Stimulated activated CD8-positive, alpha-beta memory T cell treated with anti-CD3 and anti-CD28 coated beads, Interleukin-7, amount 100 ng/mL, for 4 hours (primary cell): Measurements from ENCODE around the gene TTLL4.

Source experiments
- DNase-seq, 2 donors: peaks; one replicate each; pipeline ENCODE4 v3.0.0-alpha.2; 2020; ENCODE audit warnings: low read depth in 2 of 2

TTLL4 gene

DNA sequence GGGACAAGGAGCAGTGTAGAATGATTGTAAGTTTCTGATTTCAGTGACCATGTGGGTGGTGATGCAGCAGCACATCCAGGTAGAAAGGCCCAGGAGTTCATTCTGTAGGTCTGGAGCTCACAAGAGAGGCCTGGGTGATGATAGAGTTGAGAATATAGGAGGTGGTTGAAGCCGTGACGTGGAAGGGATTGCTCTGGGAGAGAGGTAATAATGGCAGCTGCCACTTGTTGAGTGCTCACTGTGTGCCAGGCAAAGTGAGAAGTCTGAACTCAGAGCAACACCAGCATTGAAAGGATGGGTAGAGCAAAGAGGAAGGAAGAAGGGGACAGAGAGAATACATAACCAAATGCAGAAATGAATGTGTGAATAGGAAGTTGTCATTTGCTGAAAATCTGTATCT lies 3.3 kb downstream of the TTLL4 start:
- no peak for DNase-seq

DNA sequence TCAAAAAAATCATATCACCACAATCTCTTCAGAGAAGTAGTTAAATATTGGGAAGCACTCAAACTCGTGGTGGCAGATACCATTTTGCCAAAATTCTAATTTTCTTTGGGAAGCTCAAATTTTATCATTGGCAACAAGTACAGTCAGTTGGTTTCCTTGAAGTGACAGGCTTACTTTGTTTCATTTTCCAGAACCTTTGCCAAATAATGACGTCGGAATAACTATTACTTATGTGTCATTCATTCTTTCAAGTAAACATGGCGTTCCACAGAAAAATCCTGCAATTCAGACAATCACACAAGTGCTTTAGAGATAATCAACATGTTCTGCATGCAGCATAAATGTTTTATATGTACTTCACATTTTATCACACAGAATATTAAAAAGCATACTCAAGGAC lies 5.4 kb downstream of the TTLL4 start:
- DNase-seq, result no peak

- DNase-seq, result no peak
Measured at GRCh38 chr2:218717262-218717661, 6.6 kb downstream of the TTLL4 start.

DNA sequence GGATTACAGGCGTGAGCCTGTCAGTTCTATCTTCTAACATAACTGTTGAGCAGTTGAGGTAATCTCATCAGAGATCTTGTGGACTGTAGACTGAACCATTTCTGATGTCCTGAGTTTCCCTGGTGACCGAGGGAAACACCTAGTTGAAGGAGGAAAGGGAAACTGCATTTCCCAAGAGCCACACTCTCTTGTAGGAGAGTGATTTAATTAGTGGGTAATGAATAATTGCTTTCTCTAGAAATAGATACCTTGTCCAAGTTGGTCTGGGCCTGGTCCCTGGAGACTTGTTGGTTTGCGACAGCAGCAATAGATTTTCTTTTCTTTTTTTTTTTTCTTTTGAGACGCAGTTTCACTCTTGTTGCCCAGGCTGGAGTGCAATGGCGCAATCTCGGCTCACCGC lies 7.4 kb downstream of the TTLL4 start:
- no peak for DNase-seq

GRCh38 chr2:218719457-218719856 lies 8.8 kb downstream of the TTLL4 start:
- no peak for DNase-seq

GRCh38 chr2:218720048-218721041 lies 9.7 kb downstream of the TTLL4 start:
- DNase-seq, result no peak

DNA sequence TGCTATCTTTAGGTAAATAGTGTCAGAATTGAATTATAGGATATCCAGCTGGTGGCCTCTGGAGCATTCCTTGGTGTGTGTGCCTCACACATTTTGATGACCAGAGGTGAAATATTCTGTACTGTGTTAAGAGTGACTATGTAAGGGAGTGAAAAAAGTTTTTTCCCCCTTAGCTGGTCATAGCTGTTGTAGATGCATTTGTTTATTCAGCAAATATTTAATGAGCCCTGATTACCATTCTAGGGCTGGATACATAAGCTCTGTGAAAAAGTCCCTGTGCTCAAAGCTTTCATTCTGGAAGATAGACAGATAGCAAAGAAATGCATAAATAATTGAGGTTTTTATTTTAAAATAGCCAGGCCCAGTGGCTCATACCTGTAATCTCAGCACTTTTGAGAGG lies 10.9 kb downstream of the TTLL4 start:
- DNase-seq, result no peak

- DNase-seq, result no peak
Measured at GRCh38 chr2:218721934-218722333, 11.3 kb downstream of the TTLL4 start.

DNA sequence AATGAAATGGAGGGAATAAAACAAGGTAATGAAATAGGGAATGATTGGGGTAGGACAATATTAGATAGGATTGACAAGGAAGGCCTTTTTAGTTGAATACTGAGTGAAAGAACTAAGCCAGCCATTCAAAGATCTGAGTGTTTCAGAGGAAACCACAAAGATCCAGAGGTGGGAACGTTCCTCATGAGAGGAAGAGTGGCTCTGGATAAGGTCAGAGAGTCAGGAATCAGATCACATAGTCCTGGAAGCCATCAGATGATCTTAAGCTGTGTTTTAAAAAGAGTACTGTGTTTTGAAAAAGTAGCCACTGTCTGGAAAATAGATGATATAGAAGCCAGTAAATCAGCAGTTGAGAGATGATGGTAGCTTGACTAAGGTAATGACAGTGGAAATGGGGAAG lies 11.8 kb downstream of the TTLL4 start:
- DNase-seq, result no peak

DNA sequence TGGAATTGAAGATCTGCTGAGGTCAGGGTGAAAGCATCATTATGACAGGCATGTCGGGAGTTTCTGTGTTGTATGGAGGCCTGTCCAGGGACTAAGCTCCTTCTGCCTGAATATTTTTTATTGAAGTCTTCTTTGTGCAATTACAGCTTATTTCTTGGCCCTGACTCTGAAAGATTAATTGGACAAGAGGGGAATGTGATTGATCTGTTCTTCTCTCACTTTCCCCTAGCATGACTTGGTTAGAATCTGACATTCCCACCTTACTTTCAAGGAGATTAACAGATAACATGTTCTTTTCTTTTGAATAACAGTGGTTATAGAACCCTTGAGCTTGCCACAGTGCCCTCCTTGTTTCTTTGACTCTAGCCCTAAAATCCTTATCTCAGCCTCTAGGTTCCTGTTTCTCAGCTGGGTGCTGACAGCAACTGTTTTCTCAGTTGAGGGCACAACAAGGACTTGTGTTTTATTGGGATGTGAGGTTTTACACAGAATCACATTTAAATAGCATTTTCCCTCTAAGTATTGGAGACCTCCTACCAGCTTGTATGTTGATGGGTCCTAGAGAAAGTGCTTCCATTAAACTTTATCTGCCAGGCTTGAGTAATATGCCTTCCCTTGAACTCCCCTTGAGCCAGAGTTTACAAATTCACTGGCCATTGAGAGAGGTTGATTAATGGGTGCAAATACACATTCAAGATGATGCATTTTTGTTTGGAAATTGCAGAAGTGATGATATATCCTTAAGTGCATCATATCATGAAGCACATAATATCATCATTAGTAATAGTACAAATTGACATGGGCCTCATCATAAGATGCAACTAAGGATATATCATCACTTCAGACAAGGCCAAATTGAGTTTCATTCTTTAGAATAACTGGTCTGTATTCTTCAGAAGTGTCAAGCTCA lies 12.5 kb downstream of the TTLL4 start:
- no peak for DNase-seq

GRCh38 chr2:218726004-218726574 lies 15.5 kb downstream of the TTLL4 start:
- DNase-seq, result no peak

DNA sequence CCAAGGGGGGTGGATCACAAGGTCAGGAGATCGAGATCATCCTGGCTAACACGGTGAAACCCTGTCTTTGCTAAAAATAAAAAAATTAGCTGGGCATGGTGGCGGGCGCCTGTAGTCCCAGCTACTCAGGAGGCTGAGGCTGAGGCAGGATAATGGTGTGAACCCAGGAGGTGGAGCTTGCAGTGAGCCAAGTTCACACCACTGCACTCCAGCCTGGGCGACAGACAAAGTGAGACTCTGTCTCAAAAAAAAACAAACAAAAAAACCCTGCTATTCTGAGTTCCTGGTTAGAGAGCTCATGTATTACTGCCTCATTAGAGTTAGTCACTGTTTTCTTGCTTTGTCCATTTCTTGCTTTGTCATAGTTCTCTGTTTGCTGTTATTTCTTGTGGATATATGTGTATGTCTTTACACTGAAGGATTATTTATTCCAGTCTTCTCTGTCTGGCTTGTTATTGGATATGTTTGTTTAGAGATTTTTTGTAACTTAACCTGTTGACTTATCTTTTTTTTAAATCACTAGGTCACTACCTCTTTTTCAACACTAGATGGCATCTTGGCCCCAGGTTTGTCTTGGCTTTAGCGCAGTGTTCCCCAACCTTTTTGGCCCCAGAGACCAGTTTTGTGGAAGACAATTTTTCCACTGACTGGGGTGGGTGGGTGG lies 17.0 kb downstream of the TTLL4 start:
- no peak for DNase-seq

DNA sequence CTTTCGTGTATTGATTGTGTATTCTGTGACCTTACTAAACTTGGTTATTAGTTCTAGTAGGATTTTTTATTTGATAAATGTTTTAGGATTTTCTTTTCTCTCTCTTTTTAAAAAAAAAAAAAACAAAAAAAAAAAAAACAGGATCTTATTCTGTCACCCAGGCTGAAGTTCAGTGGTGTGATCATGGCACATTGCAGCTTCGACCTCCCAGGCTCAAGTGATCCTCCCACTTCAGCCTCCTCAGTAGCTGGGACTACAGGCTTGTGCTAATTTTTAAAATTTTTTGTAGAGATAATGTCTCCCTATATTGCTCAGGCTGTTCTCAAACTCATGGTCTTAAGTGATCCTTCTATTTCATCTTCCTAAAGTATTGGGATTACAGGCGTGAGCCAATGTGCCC lies 19.0 kb downstream of the TTLL4 start:
- no peak for DNase-seq

GRCh38 chr2:218732052-218732760 lies 21.6 kb downstream of the TTLL4 start:
- no peak for DNase-seq

GRCh38 chr2:218732761-218733158 lies 22.1 kb downstream of the TTLL4 start:
- no peak for DNase-seq

DNA sequence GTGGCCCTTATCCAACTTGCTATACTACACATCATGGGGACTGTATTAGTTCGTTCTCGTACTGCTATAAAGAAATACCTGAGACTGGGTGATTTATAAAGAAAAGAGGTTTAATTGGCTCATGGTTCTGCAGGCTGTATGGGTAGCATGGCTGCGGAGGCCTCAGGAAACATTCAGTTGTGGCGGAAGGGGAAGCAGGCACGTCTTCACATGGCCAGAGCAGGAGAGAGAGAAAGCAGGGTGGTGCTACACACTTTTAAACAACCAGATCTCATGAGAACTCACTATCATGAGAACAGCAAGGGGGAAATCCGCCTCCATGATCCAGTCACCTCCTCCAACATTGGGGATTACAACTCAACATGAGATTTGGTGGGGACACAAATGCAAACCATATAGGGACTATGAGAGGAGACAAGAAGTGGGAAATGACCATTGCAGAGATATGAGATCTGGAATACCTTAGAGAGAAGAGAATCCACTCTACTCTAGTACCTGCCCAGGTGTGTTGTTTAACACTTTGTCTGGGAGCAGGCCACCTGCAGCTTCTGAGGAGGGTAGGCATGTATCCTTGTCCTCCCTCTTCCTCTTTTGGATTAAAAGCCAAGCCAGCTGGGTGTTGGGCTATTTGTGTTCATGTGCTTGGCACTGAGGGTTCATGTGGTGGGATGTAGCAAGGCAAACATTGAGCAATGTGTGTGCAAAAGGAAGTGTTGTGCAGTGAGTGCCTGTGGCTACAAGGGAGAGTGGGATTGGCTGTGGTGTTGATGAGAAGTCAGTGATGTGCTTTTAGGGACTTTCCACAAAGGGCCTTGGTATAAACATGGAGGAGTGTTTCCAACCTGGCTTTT lies 22.8 kb downstream of the TTLL4 start:
- no peak for DNase-seq

DNA sequence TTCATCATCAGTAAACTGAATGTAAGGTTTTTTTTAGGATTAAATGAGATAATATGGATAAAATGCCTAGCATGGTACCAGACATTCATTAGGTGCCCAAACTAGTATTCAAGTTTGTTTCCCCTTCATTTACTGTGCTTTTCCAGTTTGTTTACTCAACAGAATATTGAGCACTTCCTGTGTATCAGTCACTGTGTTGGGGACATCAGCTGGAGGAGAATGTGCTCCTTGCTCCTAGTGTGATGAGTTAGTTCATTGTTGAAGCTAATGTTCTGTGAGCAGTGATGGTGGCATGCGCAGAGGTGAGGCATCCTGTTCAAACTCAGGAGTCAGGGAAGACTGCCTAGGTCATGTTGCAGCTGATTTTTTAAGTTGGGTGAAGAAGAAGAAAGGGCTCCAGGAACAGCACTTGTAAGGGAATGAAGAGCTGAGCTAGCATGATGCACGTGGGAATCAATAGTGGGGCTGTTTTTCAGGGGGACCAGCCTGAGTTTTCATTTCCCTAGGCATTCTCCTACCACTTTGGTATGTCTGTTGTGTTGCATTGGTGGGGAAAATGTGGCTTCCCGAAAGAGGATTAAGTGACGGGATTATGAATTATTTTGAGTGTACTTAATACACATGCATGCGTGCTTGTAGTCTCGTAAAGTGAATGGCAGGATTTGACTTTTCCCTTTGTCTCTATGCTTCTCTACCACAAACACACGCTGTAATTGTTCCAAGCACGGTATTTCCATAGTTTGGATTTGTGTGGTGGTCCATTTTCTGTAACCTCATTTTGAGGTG lies 23.7 kb downstream of the TTLL4 start:
- DNase-seq, result no peak

GRCh38 chr2:218736531-218736930 lies 25.9 kb downstream of the TTLL4 start:
- DNase-seq, result no peak

GRCh38 chr2:218743068-218743467 lies 32.4 kb downstream of the TTLL4 start:
- DNase-seq, result no peak
